Thymus (tissue), 14 donors: ENCODE measurements around the gene FRMPD4. TPM values are rescaled to one million over a fixed set of nuclear protein-coding genes. Genes with fewer than 3 reads are reported as not detected.

Source experiments
- DNase-seq, 9 donors: peaks; one replicate each; pipeline ENCODE4 v3.0.0-alpha.2; 2013; ENCODE audit warnings: low spot score in 9 of 9, low read depth in 6 of 9, missing footprints in 1 of 9
- H3K27ac ChIP-seq, 2 donors: one replicate each; pipeline ENCODE4 v1.5.1; 2013; ENCODE audit warnings: control low read depth in 1 of 2, low read depth in 1 of 2, low read length in 1 of 2, mild to moderate bottlenecking in 1 of 2, moderate library complexity in 1 of 2
- H3K27me3 ChIP-seq, 2 donors: one replicate each; pipeline ENCODE4 v1.5.1; 2013; ENCODE audit warnings: low read length in 1 of 2; ENCODE audit not compliant: control insufficient read depth in 2 of 2, insufficient read depth in 1 of 2
- H3K36me3 ChIP-seq, 2 donors: one replicate each; pipeline ENCODE4 v1.5.1; 2013; ENCODE audit warnings: low read length in 1 of 2, mild to moderate bottlenecking in 1 of 2, moderate library complexity in 1 of 2; ENCODE audit not compliant: control insufficient read depth in 2 of 2, insufficient read depth in 2 of 2
- H3K4me1 ChIP-seq, 2 donors: one replicate each; pipeline ENCODE4 v1.5.1; 2013; ENCODE audit warnings: low read length in 2 of 2; ENCODE audit not compliant: control insufficient read depth in 2 of 2, insufficient read depth in 2 of 2
- H3K4me3 ChIP-seq, 2 donors: one replicate each; pipeline ENCODE4 v1.5.1; 2013; ENCODE audit warnings: low read length in 2 of 2, control low read depth in 1 of 2, mild to moderate bottlenecking in 1 of 2
- H3K9me3 ChIP-seq, 2 donors: one replicate each; pipeline ENCODE4 v1.5.1; 2013; ENCODE audit warnings: low read length in 1 of 2, mild to moderate bottlenecking in 1 of 2; ENCODE audit not compliant: control insufficient read depth in 2 of 2, insufficient read depth in 1 of 2
- whole genome bisulfite sequencing: extraction: QIAGEN DNeasy Blood & Tissue Kit; methylation state at CpG from one replicate; pipeline ENCODE4 v1.1.7; 2013; 5-methylcytosine and 5-hydroxymethylcytosine counted together
- long read RNA-seq, 10 donors: transcript quantifications; one replicate each; lab custom pipeline, GENCODE V29; 2026
- polyA plus RNA-seq: library from polyadenylated mRNA; stranded (reverse); fragments of 200-250 nt; gene quantifications from one replicate; pipeline ENCODE4 v1.2.3, GENCODE V29; 2013
- total RNA-seq: library from RNA; stranded (reverse); fragments of 120-200 nt; gene quantifications from one replicate; pipeline ENCODE4 v1.2.4, GENCODE V29; 2013
- donor health status: healthy.

The FRMPD4 gene
- total RNA-seq = 0.05 TPM
- 0.05 TPM for polyA plus RNA-seq
- long read RNA-seq, donor 1 = 0 reads
- long read RNA-seq, donor 2 = 0 reads
- long read RNA-seq, donor 3 = 0 reads
- long read RNA-seq, donor 4 = 0 reads
- long read RNA-seq, donor 5 = 0 reads
- long read RNA-seq, donor 6 = 0 reads
- long read RNA-seq, donor 7 = 0 reads
- long read RNA-seq, donor 8 = 0 reads
- long read RNA-seq, donor 9 = 0 reads
- long read RNA-seq, donor 10 = 0 reads

GRCh38 chrX:12138361-12139313 lies at the start of gene FRMPD4:
TSS of gene FRMPD4 (plus strand) at chrX:12138473. CDS start at chrX:12138972, 499 bp downstream.
- no peak for DNase-seq
- H3K4me3 ChIP-seq = no peak within 1 kb of the TSS
- 5% methylated on average over 69 of the region's 80 CpGs for WGBS

GRCh38 chrX:12089740-12090139 lies 48.5 kb upstream of the FRMPD4 start:
- Histone ChIP-seq H3K9me3 (no peaks in the 10 kb centered on the region), H3K27me3 (no peaks in the 10 kb centered on the region), H3K36me3 (no peaks in the 10 kb centered on the region), H3K27ac (no peak overlapping the region), H3K4me3 (no peak overlapping the region), H3K4me1 (no peaks in the 10 kb centered on the region)
- DNase-seq = no peak
- 95% methylated on average over 1 of the region's 1 CpG for WGBS

More at GRCh38 chrX:12138361-12139313, at the start of gene FRMPD4:
- peaks cover 11 to 34% of the 10 kb centered on the region in 2 donors for H3K27me3 ChIP-seq
- no peaks in the 10 kb centered on the region for H3K36me3 ChIP-seq
- no peaks in the 10 kb centered on the region for H3K4me1 ChIP-seq
- H3K9me3 ChIP-seq = no peaks in the 10 kb centered on the region
- H3K27ac ChIP-seq = no peak within 1 kb of the TSS

- 94% methylated on average over 2 of the region's 2 CpGs for WGBS
- DNase-seq = no peak
- no peak overlapping the region for H3K4me3 ChIP-seq
These were observed 25.0 kb upstream of the FRMPD4 start for GRCh38 chrX:12113321-12113720.

GRCh38 chrX:12115377-12115776 lies 22.9 kb upstream of the FRMPD4 start:
- Histone ChIP-seq H3K27ac (no peak overlapping the region), H3K27me3 (no peaks in the 10 kb centered on the region), H3K4me3 (no peak overlapping the region), H3K36me3 (no peaks in the 10 kb centered on the region), H3K9me3 (no peaks in the 10 kb centered on the region), H3K4me1 (no peaks in the 10 kb centered on the region)
- WGBS = 56% methylated on average over 2 of the region's 2 CpGs
- no peak for DNase-seq

More at GRCh38 chrX:12113321-12113720, 25.0 kb upstream of the FRMPD4 start:
- Histone ChIP-seq H3K27ac (no peak overlapping the region), H3K9me3 (no peaks in the 10 kb centered on the region), H3K4me1 (no peaks in the 10 kb centered on the region), H3K36me3 (no peaks in the 10 kb centered on the region), H3K27me3 (no peaks in the 10 kb centered on the region)

GRCh38 chrX:12118134-12118533 lies 20.1 kb upstream of the FRMPD4 start:
- Histone ChIP-seq H3K4me1 (no peaks in the 10 kb centered on the region), H3K27me3 (no peaks in the 10 kb centered on the region), H3K27ac (no peak overlapping the region), H3K36me3 (no peaks in the 10 kb centered on the region), H3K9me3 (no peaks in the 10 kb centered on the region), H3K4me3 (no peak overlapping the region)
- no peak for DNase-seq
- 85% methylated on average over 3 of the region's 3 CpGs for WGBS

GRCh38 chrX:12128017-12128416 lies 10.3 kb upstream of the FRMPD4 start:
- WGBS = 98% methylated on average over 3 of the region's 3 CpGs
- no peaks in the 10 kb centered on the region for H3K36me3 ChIP-seq
- H3K27me3 ChIP-seq = no peaks in the 10 kb centered on the region
- H3K4me1 ChIP-seq = no peaks in the 10 kb centered on the region
- no peak overlapping the region for H3K4me3 ChIP-seq
- H3K27ac ChIP-seq = no peak overlapping the region
- no peak for DNase-seq
- H3K9me3 ChIP-seq = peaks cover 0 to 8% of the 10 kb centered on the region in 2 donors

GRCh38 chrX:12137951-12138360 lies 317 bp upstream of the FRMPD4 start:
- no peak overlapping the region for H3K4me3 ChIP-seq
- H3K4me1 ChIP-seq = no peaks in the 10 kb centered on the region
- DNase-seq = no peak
- no peaks in the 10 kb centered on the region for H3K36me3 ChIP-seq
- WGBS = 3% methylated on average over 24 of the region's 24 CpGs
- H3K27ac ChIP-seq = no peak overlapping the region
- no peaks in the 10 kb centered on the region for H3K9me3 ChIP-seq
- H3K27me3 ChIP-seq = peaks cover 11 to 34% of the 10 kb centered on the region in 2 donors

- no peak overlapping the region for H3K4me3 ChIP-seq
- no peaks in the 10 kb centered on the region for H3K4me1 ChIP-seq
- peaks cover 11 to 34% of the 10 kb centered on the region in 2 donors for H3K27me3 ChIP-seq
- no peaks in the 10 kb centered on the region for H3K36me3 ChIP-seq
- DNase-seq = no peak
- 67% methylated on average over 4 of the region's 4 CpGs for WGBS
- H3K27ac ChIP-seq = no peak overlapping the region
- no peaks in the 10 kb centered on the region for H3K9me3 ChIP-seq
These were observed 1.8 kb downstream of the FRMPD4 start for GRCh38 chrX:12139934-12140611.

GRCh38 chrX:12141511-12141910 lies 3.2 kb downstream of the FRMPD4 start:
- no peak overlapping the region for H3K4me3 ChIP-seq
- WGBS = 89% methylated on average over 3 of the region's 3 CpGs
- DNase-seq = no peak
- peaks cover 11 to 32% of the 10 kb centered on the region in 2 donors for H3K27me3 ChIP-seq
- H3K9me3 ChIP-seq = no peaks in the 10 kb centered on the region
- H3K27ac ChIP-seq = no peak overlapping the region
- no peaks in the 10 kb centered on the region for H3K36me3 ChIP-seq
- H3K4me1 ChIP-seq = no peaks in the 10 kb centered on the region
